Spleen (tissue), 11 donors: ENCODE data around the gene HSPA1L. TPM values are rescaled to one million over a fixed set of nuclear protein-coding genes. Genes with fewer than 3 reads are reported as not detected.
"Not testable (repeated sequence)": the region's sequence is repeated elsewhere in the genome, so short reads cannot be mapped to it uniquely, and the experiment has no call there.

Experiments used
- DNase-seq: peaks from one replicate; pipeline ENCODE4 v3.0.0-alpha.2; 2020
- H3K27ac ChIP-seq, 8 donors: fragments of 200-600 bp; sonication (generic) in 7 of 8; 1 replicate in 4 of 8; 2 replicates in 4 of 8; pipeline versions ENCODE4 v1.5.0 to v1.8.0; 2016 to 2021; ENCODE audit warnings: inconsistent platforms in 4 of 8, mild to moderate bottlenecking in 4 of 8, moderate library complexity in 1 of 8
- H3K27me3 ChIP-seq, 7 donors: fragments of 200-600 bp; sonication (generic) in 6 of 7; replicated peaks in 1 of 7; 1 replicate in 4 of 7; 2 replicates in 3 of 7; pipeline versions ENCODE4 v1.5.0 to v1.8.0; 2016 to 2021; ENCODE audit warnings: inconsistent platforms in 3 of 7, mild to moderate bottlenecking in 1 of 7
- H3K36me3 ChIP-seq, 6 donors: fragments of 200-600 bp; sonication (generic) in 5 of 6; 1 replicate in 4 of 6; 2 replicates in 2 of 6; pipeline versions ENCODE4 v1.5.0 to v1.8.0; 2016 to 2021; ENCODE audit warnings: inconsistent platforms in 2 of 6
- H3K4me1 ChIP-seq, 6 donors: fragments of 200-600 bp; sonication (generic) in 5 of 6; 1 replicate in 3 of 6; 2 replicates in 3 of 6; pipeline versions ENCODE4 v1.5.0 to v1.8.0; 2016 to 2021; ENCODE audit warnings: inconsistent platforms in 3 of 6
- H3K4me3 ChIP-seq, 8 donors: fragments of 200-600 bp; sonication (generic) in 7 of 8; 1 replicate in 4 of 8; 2 replicates in 4 of 8; pipeline versions ENCODE4 v1.5.0 to v1.8.0; 2016 to 2021; ENCODE audit warnings: inconsistent platforms in 4 of 8, mild to moderate bottlenecking in 4 of 8, moderate library complexity in 2 of 8
- H3K9me3 ChIP-seq, 8 donors: fragments of 200-600 bp; sonication (generic) in 7 of 8; 1 replicate in 4 of 8; 2 replicates in 4 of 8; pipeline versions ENCODE4 v1.5.0 to v1.8.0; 2016 to 2021; ENCODE audit warnings: inconsistent platforms in 4 of 8
- POLR2A ChIP-seq, 3 donors: fragments of 450-650 bp; IDR thresholded peaks; one replicate each; pipeline ENCODE4 v1.5.1; 2017; ENCODE audit warnings: antibody characterized with exemption in 3 of 3, mild to moderate bottlenecking in 1 of 3
- POLR2AphosphoS5 ChIP-seq, 3 donors: sonication (generic); formaldehyde crosslinking; IDR thresholded peaks; one replicate each; pipeline ENCODE4 v1.5.1; 2017; ENCODE audit warnings: antibody characterized with exemption in 3 of 3
- WGBS, 5 donors: extraction: QIAGEN DNeasy Blood & Tissue Kit in 3 of 5; methylation state at CpG; one replicate each; pipeline versions ENCODE4 v1.1.5 to v1.1.7; 2013 to 2018; 5-methylcytosine and 5-hydroxymethylcytosine counted together
- intact Hi-C: fragments of 100-400 bp; cut with DNase I; formaldehyde crosslinking; loops from one replicate; pipeline ENCODE4 v1.15.0; 2023; ENCODE audit warnings: low total_unique reads
- polyA plus RNA-seq, 3 donors: library from polyadenylated mRNA; stranded (reverse); fragments of 200-250 nt; gene quantifications; one replicate each; pipeline ENCODE4 v1.2.1, GENCODE V29; 2013
- total RNA-seq, 7 donors: library from RNA; depleted of rRNA in 3 of 7; stranded (reverse); fragments of >200 nt in 3 of 7; fragmentation: NEBNext Ultra II Directional in 4 of 7; extraction: Animal tissue kit (Norgen Biotek cat#: 25700) in 4 of 7; gene quantifications; one replicate each; pipeline versions ENCODE4 v1.1.0 to v1.2.1, GENCODE V29; 2016 to 2021
- TF ChIP-seq, protein P1 (sequence below), 11 experiments: fragments of 200-600 bp in 7 of 11; fragments of 450-650 bp in 4 of 11; sonication (generic) in 4 of 11; IDR thresholded peaks in 8 of 11; conservative IDR thresholded peaks in 3 of 11; 1 replicate in 7 of 11; 2 replicates in 4 of 11; pipeline versions ENCODE4 v1.4.0 to v1.8.0; 2016 to 2021; ENCODE audit warnings: antibody characterized with exemption in 11 of 11, inconsistent platforms in 4 of 11, mild to moderate bottlenecking in 1 of 11
- donor health status: healthy with polysubstance abuse.
- donor health status: DM: no; HTN: no; CAD: no; lungs with moderate emphysema.
- donor health status: DM: no; HTN: no; CAD: no.
- donor health status: Bipolar disorder and iron deficiency.
- donor health status: healthy.
- donor health status: DM: no; HTN: no; CAD: no.
- donor health status: DM: yes; HTN: yes; CAD: no.

The HSPA1L gene
- total and polyA plus RNA-seq, 10 donors, result 0.93 to 3.7 (median 2.9) TPM

DNA sequence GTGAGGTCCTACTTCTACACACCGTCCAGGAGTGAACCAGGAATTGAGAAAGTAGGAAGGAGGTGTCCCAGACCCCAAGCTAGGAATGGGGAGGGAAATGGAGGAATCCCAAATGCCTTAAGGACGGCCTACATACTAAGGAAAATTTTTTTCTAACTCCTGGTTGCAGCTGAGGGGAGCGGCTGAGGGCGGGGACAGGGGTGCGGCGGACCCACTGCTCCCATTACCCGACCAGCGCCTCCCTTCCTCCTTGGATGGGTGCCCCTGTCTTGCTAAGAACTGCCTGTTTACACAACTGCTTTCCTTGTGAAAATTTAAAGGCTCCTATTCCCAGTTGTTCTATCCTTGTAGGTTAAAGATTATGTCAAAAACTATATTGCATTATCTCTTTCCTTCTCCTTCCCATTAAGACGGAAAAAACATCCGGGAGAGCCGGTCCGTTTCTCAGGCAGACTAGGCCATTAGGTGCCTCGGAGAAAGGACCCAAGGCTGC lies 11.8 kb upstream of the HSPA1L start:
- no peaks in the 10 kb centered on the region for H3K27me3 ChIP-seq
- TF ChIP-seq, protein P1, sequence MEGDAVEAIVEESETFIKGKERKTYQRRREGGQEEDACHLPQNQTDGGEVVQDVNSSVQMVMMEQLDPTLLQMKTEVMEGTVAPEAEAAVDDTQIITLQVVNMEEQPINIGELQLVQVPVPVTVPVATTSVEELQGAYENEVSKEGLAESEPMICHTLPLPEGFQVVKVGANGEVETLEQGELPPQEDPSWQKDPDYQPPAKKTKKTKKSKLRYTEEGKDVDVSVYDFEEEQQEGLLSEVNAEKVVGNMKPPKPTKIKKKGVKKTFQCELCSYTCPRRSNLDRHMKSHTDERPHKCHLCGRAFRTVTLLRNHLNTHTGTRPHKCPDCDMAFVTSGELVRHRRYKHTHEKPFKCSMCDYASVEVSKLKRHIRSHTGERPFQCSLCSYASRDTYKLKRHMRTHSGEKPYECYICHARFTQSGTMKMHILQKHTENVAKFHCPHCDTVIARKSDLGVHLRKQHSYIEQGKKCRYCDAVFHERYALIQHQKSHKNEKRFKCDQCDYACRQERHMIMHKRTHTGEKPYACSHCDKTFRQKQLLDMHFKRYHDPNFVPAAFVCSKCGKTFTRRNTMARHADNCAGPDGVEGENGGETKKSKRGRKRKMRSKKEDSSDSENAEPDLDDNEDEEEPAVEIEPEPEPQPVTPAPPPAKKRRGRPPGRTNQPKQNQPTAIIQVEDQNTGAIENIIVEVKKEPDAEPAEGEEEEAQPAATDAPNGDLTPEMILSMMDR (IDR thresholded peaks at IDR 0.05 in 8 of 11, conservative IDR thresholded peaks at IDR 0.05 in 3 of 11), result no peak
- TF ChIP-seq POLR2A (IDR thresholded peaks at IDR 0.05) (peak in 1 of 3 donors; percentile 61), POLR2AphosphoS5 (IDR thresholded peaks at IDR 0.05) (no peak)
- intact Hi-C loops, result loop anchor here (10.0 kb wide), 1 partner anchor 92 kb away; the partner anchor contains the start of gene CLIC1
- no peaks in the 10 kb centered on the region for H3K36me3 ChIP-seq
- H3K27ac ChIP-seq, result peak overlapping the region; percentile 92 to 98 (median 95)
- peaks cover 31 to 71% (median 49%) of the 10 kb centered on the region in 6 donors for H3K4me1 ChIP-seq
- H3K4me3 ChIP-seq, result peak overlapping the region; percentile 36 to 71 (median 61)
- 0 to 1% (median 0%) methylated on average over 13 of the region's 13 CpGs for WGBS, 5 donors
- DNase-seq, result peak; percentile 90
- no peaks in the 10 kb centered on the region for H3K9me3 ChIP-seq

DNA sequence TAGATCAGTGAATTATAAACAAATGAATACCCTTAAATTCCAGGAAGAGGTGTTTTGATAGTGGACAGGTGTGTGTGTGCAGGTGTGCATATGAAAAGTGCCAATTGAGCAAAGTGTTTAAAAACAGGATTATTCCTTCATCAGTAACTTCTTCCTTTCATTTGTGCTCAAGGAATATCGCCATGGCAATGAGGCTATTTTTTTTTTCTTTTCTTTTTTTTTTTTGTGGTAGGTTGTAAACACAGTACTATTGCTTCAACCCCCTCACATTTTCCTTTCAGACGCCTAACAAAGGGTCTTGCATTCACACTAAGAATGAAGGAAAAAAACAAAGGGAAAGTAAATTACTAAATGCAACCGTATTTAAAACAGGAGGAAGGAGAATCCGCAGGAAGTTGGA lies 10.5 kb upstream of the HSPA1L start:
- peaks cover 27 to 69% (median 46%) of the 10 kb centered on the region in 6 donors for H3K4me1 ChIP-seq

DNA sequence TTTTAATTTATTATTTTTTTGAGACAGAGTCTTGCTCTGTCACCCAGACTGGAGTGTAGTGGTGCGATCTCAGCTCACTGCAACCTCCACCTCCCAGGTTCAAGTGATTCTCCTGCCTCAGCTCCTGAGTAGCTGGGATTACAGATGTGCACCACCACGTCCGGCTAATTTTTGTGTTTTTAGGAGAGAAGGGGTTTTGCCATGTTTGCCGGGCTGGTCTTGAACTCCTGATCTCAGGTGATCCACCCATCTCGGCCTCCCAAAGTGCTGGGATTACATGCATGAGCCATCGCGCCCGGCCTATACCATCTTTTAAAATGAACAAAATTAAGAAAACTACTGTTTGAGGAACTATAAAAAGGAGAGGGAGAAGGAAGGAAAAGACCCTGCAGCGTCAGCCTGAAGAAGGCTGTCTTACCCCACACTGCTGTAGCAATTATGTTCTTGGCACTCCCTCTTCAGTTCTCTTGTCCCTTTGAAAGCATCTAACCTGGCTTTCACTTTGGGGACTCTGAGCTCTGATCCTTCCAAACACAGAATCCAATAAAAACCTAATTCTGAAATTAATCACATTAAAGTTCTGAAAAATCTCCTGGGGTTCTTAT lies 8.6 kb upstream of the HSPA1L start:
- not testable (repeated sequence) for H3K36me3 ChIP-seq, DNase-seq, H3K27me3 ChIP-seq, H3K9me3 ChIP-seq
- peak overlapping the region in 1 of 8 donors; percentile 51 for H3K4me3 ChIP-seq
- WGBS, 5 donors, result 49 to 85% (median 62%) methylated on average over 9 of the region's 9 CpGs
- peaks cover 34 to 80% (median 62%) of the 10 kb centered on the region in 6 donors for H3K4me1 ChIP-seq
- intact Hi-C loops, result loop anchor here (10.0 kb wide), 1 partner anchor 89 kb away; the partner anchor contains the start of gene CLIC1
- peak overlapping the region in 7 of 8 donors; percentile 51 to 95 (median 94) for H3K27ac ChIP-seq

More for the DNA sequence above, 10.5 kb upstream of the HSPA1L start:
- no peak for DNase-seq
- Histone ChIP-seq H3K4me3 (no peak overlapping the region), H3K9me3 (no peaks in the 10 kb centered on the region), H3K27me3 (no peaks in the 10 kb centered on the region), H3K27ac (peak overlapping the region in 7 of 8 donors; percentile 92 to 98 (median 95)), H3K36me3 (no peaks in the 10 kb centered on the region)
- 72 to 88% (median 73%) methylated on average over 4 of the region's 4 CpGs for WGBS, 5 donors
- TF ChIP-seq, protein P1 (IDR thresholded peaks at IDR 0.05 in 8 of 11, conservative IDR thresholded peaks at IDR 0.05 in 3 of 11), result no peak
- no peak for TF ChIP-seq POLR2AphosphoS5 (IDR thresholded peaks at IDR 0.05)
- TF ChIP-seq POLR2A (IDR thresholded peaks at IDR 0.05), result no peak
- intact Hi-C loops, result loop anchor here (10.0 kb wide), 1 partner anchor 91 kb away; the partner anchor contains the start of gene CLIC1

DNA sequence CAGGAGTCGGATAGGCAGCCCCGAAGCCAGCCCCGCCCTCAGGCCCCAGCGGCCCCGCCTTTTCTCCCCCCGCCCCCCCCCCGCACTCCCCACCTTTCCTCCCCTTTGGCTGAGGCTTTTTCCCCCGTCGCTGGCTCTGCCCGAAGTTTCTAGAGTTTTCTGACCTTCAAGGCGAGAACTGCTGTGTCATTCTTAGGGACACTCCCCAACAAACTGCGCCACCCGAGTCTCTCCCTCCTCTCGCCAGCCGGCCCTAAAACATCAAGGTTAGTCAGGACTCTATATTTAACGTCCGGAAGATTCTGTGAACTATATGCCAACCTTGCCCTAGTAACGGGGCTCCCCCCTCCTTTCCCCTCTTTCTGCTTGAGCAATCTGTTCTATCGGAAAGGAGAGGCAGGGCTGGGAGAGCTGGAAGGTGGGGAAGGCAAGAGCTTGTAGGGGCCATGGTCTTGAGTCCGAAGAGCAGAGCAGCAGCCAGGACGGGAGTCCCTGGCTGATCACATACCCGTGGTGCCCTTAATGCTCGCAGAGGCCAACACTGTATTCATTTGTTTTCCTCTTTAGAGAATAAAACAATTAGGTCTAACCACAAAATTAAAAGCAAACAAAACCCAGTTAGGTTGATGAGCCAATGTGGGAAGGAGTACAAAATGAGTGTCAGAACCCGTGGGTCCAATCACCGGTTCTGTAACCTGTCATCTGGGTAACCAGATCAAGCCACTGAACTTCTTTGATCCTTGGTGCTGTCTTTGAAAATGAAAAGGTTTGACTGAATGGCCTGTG lies 7.1 kb upstream of the HSPA1L start:
- intact Hi-C loops, result loop anchor here (10.0 kb wide), 1 partner anchor 87 kb away; the partner anchor contains the start of gene CLIC1
- Histone ChIP-seq H3K27me3 (no peaks in the 10 kb centered on the region), H3K4me3 (peak overlapping the region; percentile 48 to 75 (median 54)), H3K9me3 (no peaks in the 10 kb centered on the region), H3K36me3 (peaks cover 0 to 5% (median 0%) of the 10 kb centered on the region in 6 donors), H3K4me1 (peaks cover 42 to 93% (median 74%) of the 10 kb centered on the region in 6 donors), H3K27ac (peak overlapping the region; percentile 90 to 98 (median 94))
- peak; percentile 87 for DNase-seq
- WGBS, 5 donors, result 1 to 4% (median 1%) methylated on average over 24 to 25 of the region's 25 CpGs
- TF ChIP-seq, protein P1 (IDR thresholded peaks at IDR 0.05 in 8 of 11, conservative IDR thresholded peaks at IDR 0.05 in 3 of 11), result no peak
- peak in 1 of 3 donors; percentile 47 for TF ChIP-seq POLR2A (IDR thresholded peaks at IDR 0.05)
- TF ChIP-seq POLR2AphosphoS5 (IDR thresholded peaks at IDR 0.05), result peak in 2 of 3 donors; percentile 60 to 74
